A549 (cell line): ENCODE measurements around the gene DISC1.

Source experiments
- EP300 ChIP-seq, 2 experiments: fragments of >200 bp; sonication (Bioruptor Twin); formaldehyde crosslinking; IDR thresholded peaks; 2 replicates in 1 of 2; 3 replicates in 1 of 2; pipeline ENCODE4 v1.6.1; 2016 to 2017
- KDM1A ChIP-seq: fragments of 200-600 bp; sonication (generic); IDR thresholded peaks from 2 replicates; pipeline ENCODE4 v1.6.1; 2016; ENCODE audit warnings: low read depth, mild to moderate bottlenecking
- NPAS2 ChIP-seq: fragments of 250-450 bp; sonication (Bioruptor Pico); IDR thresholded peaks from 2 replicates; pipeline ENCODE4 v1.8.0; 2022; ENCODE audit warnings: mild to moderate bottlenecking, moderate library complexity, borderline replicate concordance
- RAD21 ChIP-seq, 2 experiments: fragments of >200 bp in 1 of 2; sonication (Bioruptor Twin) in 1 of 2; formaldehyde crosslinking in 1 of 2; IDR thresholded peaks in 1 of 2; conservative IDR thresholded peaks in 1 of 2; 2 replicates in 1 of 2; 3 replicates in 1 of 2; pipeline ENCODE4 v1.6.1; 2012 to 2018; ENCODE audit warnings: inconsistent platforms in 1 of 2
- RFX5 ChIP-seq: fragments of 450-650 bp; IDR thresholded peaks from 2 replicates; pipeline ENCODE4 v1.7.1; 2014; ENCODE audit warnings: antibody characterized with exemption, mild to moderate bottlenecking, moderate library complexity
- TF ChIP-seq, protein P1 (sequence below): fragments of >200 bp; sonication (Bioruptor Twin); formaldehyde crosslinking; IDR thresholded peaks from 3 replicates; pipeline ENCODE4 v1.5.1; 2016
- TF ChIP-seq, protein P2 (sequence below): fragments of 200-600 bp; sonication (generic); IDR thresholded peaks from 2 replicates; pipeline ENCODE4 v1.6.1; 2016; ENCODE audit warnings: antibody characterized with exemption, mild to moderate bottlenecking, moderate library complexity

DNA sequence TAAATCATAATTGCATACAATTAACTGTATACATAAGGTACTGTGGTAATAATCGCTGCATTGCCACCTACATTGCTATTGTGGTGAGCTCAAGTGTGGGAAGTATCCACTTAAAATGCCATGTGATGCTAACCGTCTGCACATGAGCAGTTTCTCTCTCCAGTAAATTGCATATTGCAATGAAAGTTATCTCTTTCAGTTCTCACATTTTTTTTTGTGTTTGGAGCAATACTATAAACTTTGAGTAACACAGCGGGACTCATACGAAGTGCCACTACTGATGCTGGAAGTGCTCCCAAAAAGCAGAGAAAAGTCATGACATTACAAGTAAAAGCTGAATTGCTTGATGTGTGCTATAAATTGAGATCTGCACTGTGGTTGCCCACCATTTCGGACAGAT lies 38.5 kb downstream of the DISC1 start:
- TF ChIP-seq NPAS2 (CRISPR knock-in tag) (no peak), KDM1A (no peak), RAD21 (conservative IDR thresholded peaks at IDR 0.05 in 1 of 2, IDR thresholded peaks at IDR 0.05 in 1 of 2) (no peak), EP300 (IDR thresholded peaks at IDR 0.05) (no peak), RFX5 (no peak)
- TF ChIP-seq, protein P1, sequence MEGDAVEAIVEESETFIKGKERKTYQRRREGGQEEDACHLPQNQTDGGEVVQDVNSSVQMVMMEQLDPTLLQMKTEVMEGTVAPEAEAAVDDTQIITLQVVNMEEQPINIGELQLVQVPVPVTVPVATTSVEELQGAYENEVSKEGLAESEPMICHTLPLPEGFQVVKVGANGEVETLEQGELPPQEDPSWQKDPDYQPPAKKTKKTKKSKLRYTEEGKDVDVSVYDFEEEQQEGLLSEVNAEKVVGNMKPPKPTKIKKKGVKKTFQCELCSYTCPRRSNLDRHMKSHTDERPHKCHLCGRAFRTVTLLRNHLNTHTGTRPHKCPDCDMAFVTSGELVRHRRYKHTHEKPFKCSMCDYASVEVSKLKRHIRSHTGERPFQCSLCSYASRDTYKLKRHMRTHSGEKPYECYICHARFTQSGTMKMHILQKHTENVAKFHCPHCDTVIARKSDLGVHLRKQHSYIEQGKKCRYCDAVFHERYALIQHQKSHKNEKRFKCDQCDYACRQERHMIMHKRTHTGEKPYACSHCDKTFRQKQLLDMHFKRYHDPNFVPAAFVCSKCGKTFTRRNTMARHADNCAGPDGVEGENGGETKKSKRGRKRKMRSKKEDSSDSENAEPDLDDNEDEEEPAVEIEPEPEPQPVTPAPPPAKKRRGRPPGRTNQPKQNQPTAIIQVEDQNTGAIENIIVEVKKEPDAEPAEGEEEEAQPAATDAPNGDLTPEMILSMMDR: no peak
- TF ChIP-seq, protein P2, sequence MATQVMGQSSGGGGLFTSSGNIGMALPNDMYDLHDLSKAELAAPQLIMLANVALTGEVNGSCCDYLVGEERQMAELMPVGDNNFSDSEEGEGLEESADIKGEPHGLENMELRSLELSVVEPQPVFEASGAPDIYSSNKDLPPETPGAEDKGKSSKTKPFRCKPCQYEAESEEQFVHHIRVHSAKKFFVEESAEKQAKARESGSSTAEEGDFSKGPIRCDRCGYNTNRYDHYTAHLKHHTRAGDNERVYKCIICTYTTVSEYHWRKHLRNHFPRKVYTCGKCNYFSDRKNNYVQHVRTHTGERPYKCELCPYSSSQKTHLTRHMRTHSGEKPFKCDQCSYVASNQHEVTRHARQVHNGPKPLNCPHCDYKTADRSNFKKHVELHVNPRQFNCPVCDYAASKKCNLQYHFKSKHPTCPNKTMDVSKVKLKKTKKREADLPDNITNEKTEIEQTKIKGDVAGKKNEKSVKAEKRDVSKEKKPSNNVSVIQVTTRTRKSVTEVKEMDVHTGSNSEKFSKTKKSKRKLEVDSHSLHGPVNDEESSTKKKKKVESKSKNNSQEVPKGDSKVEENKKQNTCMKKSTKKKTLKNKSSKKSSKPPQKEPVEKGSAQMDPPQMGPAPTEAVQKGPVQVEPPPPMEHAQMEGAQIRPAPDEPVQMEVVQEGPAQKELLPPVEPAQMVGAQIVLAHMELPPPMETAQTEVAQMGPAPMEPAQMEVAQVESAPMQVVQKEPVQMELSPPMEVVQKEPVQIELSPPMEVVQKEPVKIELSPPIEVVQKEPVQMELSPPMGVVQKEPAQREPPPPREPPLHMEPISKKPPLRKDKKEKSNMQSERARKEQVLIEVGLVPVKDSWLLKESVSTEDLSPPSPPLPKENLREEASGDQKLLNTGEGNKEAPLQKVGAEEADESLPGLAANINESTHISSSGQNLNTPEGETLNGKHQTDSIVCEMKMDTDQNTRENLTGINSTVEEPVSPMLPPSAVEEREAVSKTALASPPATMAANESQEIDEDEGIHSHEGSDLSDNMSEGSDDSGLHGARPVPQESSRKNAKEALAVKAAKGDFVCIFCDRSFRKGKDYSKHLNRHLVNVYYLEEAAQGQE: no peak
